Hepatocyte (in vitro differentiated cells): Measurements from ENCODE around the gene STK24. TPM values are rescaled to one million over a fixed set of nuclear protein-coding genes. Genes with fewer than 3 reads are reported as not detected.

ENCODE experiments used
- DNase-seq: peaks from one replicate; pipeline ENCODE4 v3.0.0-alpha.2; 2016; ENCODE audit warnings: low spot score
- H2AFZ ChIP-seq: fragments of 200-600 bp; sonication (generic); 2 replicates; pipeline ENCODE4 v1.6.0; 2016; ENCODE audit warnings: antibody characterized with exemption, mild to moderate bottlenecking
- H3K27ac ChIP-seq: fragments of 200-600 bp; sonication (generic); 2 replicates; pipeline ENCODE4 v1.5.1; 2016; ENCODE audit warnings: mild to moderate bottlenecking
- H3K27me3 ChIP-seq: fragments of 200-600 bp; sonication (generic); 2 replicates; pipeline ENCODE4 v1.6.1; 2016
- H3K36me3 ChIP-seq: fragments of 200-600 bp; sonication (generic); replicated peaks from 2 replicates; pipeline ENCODE4 v1.5.1; 2016; ENCODE audit warnings: low read depth; ENCODE audit not compliant: insufficient read depth
- H3K4me1 ChIP-seq: fragments of 200-600 bp; sonication (generic); 2 replicates; pipeline ENCODE4 v1.5.1; 2016; ENCODE audit warnings: mild to moderate bottlenecking, moderate library complexity; ENCODE audit not compliant: insufficient read depth
- H3K4me2 ChIP-seq: fragments of 200-600 bp; sonication (generic); 2 replicates; pipeline ENCODE4 v1.6.0; 2016
- H3K4me3 ChIP-seq: fragments of 200-600 bp; sonication (generic); 2 replicates; pipeline ENCODE4 v1.5.1; 2016; ENCODE audit warnings: mild to moderate bottlenecking
- H3K79me2 ChIP-seq: fragments of 200-600 bp; sonication (generic); 2 replicates; pipeline ENCODE4 v1.6.0; 2017; ENCODE audit warnings: mild to moderate bottlenecking
- H3K9me2 ChIP-seq: fragments of 200-600 bp; sonication (generic); replicated peaks from 2 replicates; pipeline ENCODE4 v1.6.0; 2017; ENCODE audit warnings: mild to moderate bottlenecking; ENCODE audit not compliant: insufficient read depth
- H3K9me3 ChIP-seq: fragments of 200-600 bp; sonication (generic); 2 replicates; pipeline ENCODE4 v1.5.1; 2016; ENCODE audit warnings: low read depth, mild to moderate bottlenecking
- H4K20me1 ChIP-seq: fragments of 200-600 bp; sonication (generic); 2 replicates; pipeline ENCODE4 v1.6.0; 2016; ENCODE audit warnings: mild to moderate bottlenecking; ENCODE audit not compliant: insufficient read depth, poor library complexity, severe bottlenecking
- EZH2 ChIP-seq: fragments of 200-600 bp; sonication (generic); IDR thresholded peaks from 2 replicates; pipeline ENCODE4 v1.6.1; 2016; ENCODE audit warnings: antibody characterized with exemption, mild to moderate bottlenecking, borderline replicate concordance
- EZH2phosphoT487 ChIP-seq: fragments of 200-600 bp; sonication (generic); IDR thresholded peaks from one replicate; pipeline ENCODE4 v1.6.1; 2018; ENCODE audit warnings: antibody characterized with exemption, mild to moderate bottlenecking, low read depth, moderate library complexity; ENCODE audit not compliant: unreplicated experiment, severe bottlenecking
- WGBS: methylation state at CpG from one replicate; pipeline ENCODE4 v1.1.6; 2016; ENCODE audit warnings: low lambda C conversion rate; ENCODE audit errors: missing lambda C conversion rate; 5-methylcytosine and 5-hydroxymethylcytosine counted together
- polyA plus RNA-seq: library from polyadenylated mRNA; unstranded; fragments of >200 nt; fragmentation: Nextera tagmentation; extraction: Ambion mirVana; gene quantifications from 2 replicates; pipeline ENCODE4 v1.2.1, GENCODE V29; 2016
- total RNA-seq: library from RNA; depleted of rRNA; stranded (reverse); fragments of >200 nt; gene quantifications from 2 replicates; pipeline ENCODE4 v1.2.3, GENCODE V29; 2014
- TF ChIP-seq, protein P1 (sequence below): fragments of 200-600 bp; sonication (generic); IDR thresholded peaks from 2 replicates; pipeline ENCODE4 v1.5.1; 2016; ENCODE audit warnings: antibody characterized with exemption, mild to moderate bottlenecking; ENCODE audit not compliant: poor library complexity

STK24 gene
- total and polyA plus RNA-seq, 2 experiments from 2014 or later = 71.2 to 74.4 TPM

DNA sequence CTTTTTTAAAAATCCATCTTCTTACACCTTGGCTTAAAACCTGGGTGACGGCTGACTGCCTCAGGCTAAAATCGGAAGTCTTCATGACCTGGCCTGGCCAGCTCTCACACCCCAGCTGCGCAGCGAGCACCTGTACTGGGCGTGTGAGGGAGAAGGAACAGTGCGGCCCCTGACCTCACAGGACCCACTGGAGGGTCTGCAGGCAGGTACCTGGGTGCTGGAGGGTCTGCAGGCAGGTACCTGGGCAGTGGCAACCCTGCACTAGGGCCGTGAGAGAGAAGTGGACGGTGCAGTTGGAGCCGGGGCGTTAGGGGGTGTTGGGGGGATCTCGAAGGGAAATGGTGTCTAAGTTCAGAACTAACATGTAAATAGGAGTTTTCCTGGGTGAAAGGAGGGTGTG is 144.3 kb downstream of the STK24 start:
- H3K36me3 ChIP-seq = no peaks in the 10 kb centered on the region
- H3K4me2 ChIP-seq = no peak overlapping the region
- no peaks in the 10 kb centered on the region for H3K9me3 ChIP-seq
- H3K4me1 ChIP-seq = peaks cover 8% of the 10 kb centered on the region
- H2AFZ ChIP-seq = no peak overlapping the region
- H3K27me3 ChIP-seq = no peaks in the 10 kb centered on the region
- WGBS = 95% methylated on average over 11 of the region's 11 CpGs
- DNase-seq = no peak
- H3K4me3 ChIP-seq = no peak overlapping the region
- H3K9me2 ChIP-seq = no peaks in the 10 kb centered on the region
- H4K20me1 ChIP-seq = no peaks in the 10 kb centered on the region
- H3K27ac ChIP-seq = no peak overlapping the region
- H3K79me2 ChIP-seq = no peaks in the 10 kb centered on the region
- TF ChIP-seq, protein P1, sequence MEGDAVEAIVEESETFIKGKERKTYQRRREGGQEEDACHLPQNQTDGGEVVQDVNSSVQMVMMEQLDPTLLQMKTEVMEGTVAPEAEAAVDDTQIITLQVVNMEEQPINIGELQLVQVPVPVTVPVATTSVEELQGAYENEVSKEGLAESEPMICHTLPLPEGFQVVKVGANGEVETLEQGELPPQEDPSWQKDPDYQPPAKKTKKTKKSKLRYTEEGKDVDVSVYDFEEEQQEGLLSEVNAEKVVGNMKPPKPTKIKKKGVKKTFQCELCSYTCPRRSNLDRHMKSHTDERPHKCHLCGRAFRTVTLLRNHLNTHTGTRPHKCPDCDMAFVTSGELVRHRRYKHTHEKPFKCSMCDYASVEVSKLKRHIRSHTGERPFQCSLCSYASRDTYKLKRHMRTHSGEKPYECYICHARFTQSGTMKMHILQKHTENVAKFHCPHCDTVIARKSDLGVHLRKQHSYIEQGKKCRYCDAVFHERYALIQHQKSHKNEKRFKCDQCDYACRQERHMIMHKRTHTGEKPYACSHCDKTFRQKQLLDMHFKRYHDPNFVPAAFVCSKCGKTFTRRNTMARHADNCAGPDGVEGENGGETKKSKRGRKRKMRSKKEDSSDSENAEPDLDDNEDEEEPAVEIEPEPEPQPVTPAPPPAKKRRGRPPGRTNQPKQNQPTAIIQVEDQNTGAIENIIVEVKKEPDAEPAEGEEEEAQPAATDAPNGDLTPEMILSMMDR = no peak
- no peak for TF ChIP-seq EZH2
- TF ChIP-seq EZH2phosphoT487 = no peak

DNA sequence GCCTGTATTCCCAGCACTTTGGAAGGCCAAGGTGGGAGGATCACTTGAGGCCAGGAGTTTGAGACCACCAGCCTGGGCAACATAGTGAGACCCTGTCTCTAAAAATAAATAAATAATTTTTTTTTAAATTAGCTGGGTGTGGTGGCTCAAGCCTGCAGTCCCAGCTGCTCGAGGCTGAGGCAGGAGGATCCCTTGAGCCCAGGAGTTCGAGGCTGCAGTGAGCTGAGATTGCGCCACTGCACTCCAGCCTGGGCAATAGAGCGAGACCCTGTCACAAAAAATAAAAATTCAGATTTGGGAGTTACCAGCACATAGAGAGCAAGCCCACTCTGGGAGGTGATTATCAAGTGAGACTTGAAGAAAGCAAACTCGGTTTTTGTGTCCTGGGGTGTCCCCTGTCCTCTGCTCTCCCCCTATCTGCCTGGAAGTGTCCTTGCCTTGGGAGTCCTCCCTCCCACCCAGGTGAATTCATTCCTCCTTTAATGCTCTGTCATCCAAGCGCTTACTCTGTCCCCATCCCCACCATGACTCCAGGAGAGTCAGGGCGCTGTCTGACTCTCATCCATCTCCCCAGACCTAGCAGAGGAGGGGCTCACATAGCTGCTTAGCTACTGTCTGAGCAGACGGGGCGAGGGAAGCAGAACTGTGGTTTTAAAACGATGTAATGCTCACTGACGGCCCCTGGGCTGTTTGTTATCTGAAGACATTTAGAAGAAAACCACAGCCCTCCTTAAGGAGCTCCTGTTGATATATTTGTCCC is 146.8 kb downstream of the STK24 start:
- no peak for DNase-seq
- Histone ChIP-seq H3K27me3 (no peaks in the 10 kb centered on the region), H3K9me2 (no peaks in the 10 kb centered on the region), H4K20me1 (no peaks in the 10 kb centered on the region), H3K79me2 (no peaks in the 10 kb centered on the region), H2AFZ (no peak overlapping the region), H3K9me3 (no peaks in the 10 kb centered on the region), H3K4me3 (no peak overlapping the region), H3K4me2 (peak overlapping the region; percentile 23), H3K4me1 (peaks cover 8% of the 10 kb centered on the region), H3K27ac (no peak overlapping the region), H3K36me3 (no peaks in the 10 kb centered on the region)
- TF ChIP-seq EZH2 (no peak), EZH2phosphoT487 (no peak)
- TF ChIP-seq, protein P1 = no peak
- 64% methylated on average over 11 of the region's 11 CpGs for WGBS

DNA sequence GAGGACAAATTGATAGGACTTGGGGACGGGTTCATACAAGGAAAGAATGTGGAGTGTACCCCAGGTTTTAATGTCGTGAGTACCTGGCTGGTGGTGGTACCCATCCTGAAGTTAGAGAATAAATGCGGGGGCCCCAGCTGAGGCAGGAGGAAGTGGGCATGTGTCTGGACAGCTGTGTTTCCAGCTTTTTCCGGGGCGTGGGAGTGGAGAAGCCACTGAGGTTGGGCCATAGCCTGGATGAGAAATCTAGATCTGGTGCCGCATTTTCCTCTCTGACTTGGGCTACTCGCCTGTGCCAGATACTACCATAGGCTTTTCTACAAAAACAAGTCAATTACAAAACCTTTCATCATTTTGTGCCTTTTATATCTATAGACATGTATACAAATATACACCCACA is 147.4 kb downstream of the STK24 start:
- no peaks in the 10 kb centered on the region for H3K36me3 ChIP-seq
- no peak overlapping the region for H2AFZ ChIP-seq

More for the DNA sequence above, 147.4 kb downstream of the STK24 start:
- Histone ChIP-seq H3K4me3 (no peak overlapping the region), H3K9me2 (no peaks in the 10 kb centered on the region), H3K27ac (no peak overlapping the region), H3K9me3 (no peaks in the 10 kb centered on the region), H3K4me2 (no peak overlapping the region), H4K20me1 (no peaks in the 10 kb centered on the region), H3K4me1 (peaks cover 8% of the 10 kb centered on the region), H3K79me2 (no peaks in the 10 kb centered on the region), H3K27me3 (no peaks in the 10 kb centered on the region)
- 90% methylated on average over 7 of the region's 7 CpGs for WGBS
- TF ChIP-seq EZH2 (no peak), EZH2phosphoT487 (no peak)
- TF ChIP-seq, protein P1 = no peak
- no peak for DNase-seq
